Measurements from ENCODE around the gene NUP98.

GRCh38 chr11:3809624-3809928 is 12.2 kb upstream of the NUP98 start:
- TF ChIP-seq ZNF16 (tag by site-specific recombination; IDR thresholded peaks at IDR 0.05; ENCODE audit: low read depth) (no peak), ZNF621 (tag by site-specific recombination; IDR thresholded peaks at IDR 0.05) (no peak)

Data from HEK293 (cell line).